Superior temporal gyrus (tissue), 1 donor: ENCODE data around the gene EHMT2.

Experiments used
- DNase-seq: peaks from one replicate; pipeline ENCODE4 v3.0.0-alpha.2; 2016; ENCODE audit errors: extremely low spot score

EHMT2 gene

DNA sequence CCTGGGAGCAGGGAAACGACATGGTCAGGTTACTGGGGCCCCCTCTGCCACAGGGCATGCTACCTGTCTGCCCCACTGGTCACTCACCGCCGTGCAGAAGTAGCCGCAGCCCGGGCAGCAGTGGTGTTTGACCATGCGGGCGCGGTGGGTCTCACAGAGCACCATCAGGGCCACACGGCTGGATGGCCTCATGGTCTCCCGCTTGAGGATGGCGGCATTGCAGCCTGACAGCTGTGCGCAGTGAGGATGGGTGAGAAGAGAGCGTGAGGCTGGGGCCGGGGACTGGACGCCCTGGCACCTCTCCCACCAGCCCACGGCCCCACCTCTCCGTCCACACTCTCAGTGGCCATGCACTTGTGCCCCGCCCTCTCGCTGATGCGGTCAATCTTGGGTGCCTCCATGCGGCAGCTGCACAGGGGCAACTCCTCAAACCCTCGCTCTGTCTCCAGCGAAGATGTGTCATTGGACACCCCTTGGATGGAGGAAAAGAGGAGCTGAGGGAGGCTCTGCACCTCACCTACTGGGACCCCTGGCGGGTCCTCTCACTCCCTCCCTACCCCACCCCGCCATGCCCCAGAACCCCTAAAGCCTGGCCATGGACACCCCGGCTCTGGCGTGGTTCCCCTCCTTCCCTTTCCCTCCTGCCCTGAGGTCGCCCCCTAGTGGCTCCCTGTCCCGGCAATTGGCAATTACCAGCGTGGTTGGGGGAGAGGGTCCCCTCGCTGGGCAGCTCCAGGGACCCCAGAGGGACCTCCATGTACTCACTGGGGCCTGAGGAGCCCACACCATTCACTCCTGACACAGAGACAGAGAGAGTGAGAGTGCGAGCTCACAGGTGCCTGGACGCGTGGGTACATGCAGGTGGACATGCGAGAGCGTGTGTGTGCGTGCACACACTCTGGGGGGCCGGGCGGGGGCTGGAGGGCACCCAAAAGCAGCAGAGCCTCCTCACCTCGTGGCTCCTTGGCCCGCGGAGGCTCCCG, 8.9 kb downstream of the EHMT2 start:
- no peak for DNase-seq

DNA sequence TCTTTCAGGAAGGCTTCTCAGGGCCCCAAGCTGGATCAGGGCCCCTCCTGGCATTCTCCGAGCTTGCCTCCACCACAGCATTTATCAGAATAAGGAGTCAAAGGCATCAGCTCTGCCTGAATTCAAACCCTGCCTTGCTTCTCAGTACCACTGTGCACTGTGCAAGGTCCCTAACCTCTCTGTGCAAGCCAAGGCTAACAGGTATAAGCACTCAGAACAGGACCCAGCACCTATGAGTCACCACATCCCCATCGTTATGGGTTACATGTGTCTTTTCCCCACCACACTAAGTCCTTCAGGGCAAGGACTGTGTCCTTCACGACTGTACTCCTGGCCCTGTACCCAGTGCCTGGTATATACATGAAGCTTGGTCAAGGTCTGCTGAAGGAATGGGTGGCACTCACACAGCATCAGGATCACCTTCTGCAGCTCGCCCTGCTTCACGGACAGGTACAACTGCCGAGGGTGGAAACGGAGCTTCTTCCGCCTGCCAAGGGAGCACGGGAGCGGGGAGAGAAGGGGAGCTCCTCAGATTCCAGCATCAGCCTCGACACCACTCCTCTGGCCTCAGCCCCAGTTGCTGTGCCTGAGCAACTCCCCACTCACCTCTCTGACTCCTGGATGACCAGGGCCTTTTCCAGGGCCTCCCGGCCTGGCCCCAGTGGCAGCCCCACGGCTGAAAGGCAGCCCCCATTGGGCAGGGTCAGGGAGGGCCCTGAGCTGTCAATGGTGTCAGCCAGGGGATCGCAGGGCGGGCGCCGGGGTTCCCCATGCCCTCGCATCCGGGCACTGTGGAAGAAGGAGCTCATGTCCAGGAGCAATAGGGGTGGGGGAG, 10.1 kb downstream of the EHMT2 start:
- no peak for DNase-seq

DNA sequence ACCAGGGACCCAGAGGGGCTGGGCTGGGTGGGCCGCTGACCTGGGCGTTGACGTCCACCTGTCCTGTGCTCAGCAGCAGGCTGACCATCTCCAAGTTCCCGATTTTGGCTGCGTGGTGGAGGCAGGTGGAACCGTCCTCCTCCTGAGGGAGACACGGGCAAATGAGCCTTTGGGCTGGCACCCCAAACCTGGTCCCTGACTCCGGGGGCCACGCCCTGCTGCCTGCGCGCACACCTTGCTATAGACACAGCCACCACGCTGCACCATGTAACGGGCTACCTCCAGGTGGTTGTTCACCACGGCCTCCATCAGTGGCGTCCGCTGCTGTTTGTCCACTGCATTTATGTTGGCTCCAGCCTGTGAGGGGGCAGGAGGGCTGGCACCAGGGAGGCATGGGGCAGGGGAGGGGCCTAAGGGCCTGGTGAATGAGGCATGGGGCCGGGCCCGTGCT, 10.9 kb downstream of the EHMT2 start:
- DNase-seq = no peak

DNA sequence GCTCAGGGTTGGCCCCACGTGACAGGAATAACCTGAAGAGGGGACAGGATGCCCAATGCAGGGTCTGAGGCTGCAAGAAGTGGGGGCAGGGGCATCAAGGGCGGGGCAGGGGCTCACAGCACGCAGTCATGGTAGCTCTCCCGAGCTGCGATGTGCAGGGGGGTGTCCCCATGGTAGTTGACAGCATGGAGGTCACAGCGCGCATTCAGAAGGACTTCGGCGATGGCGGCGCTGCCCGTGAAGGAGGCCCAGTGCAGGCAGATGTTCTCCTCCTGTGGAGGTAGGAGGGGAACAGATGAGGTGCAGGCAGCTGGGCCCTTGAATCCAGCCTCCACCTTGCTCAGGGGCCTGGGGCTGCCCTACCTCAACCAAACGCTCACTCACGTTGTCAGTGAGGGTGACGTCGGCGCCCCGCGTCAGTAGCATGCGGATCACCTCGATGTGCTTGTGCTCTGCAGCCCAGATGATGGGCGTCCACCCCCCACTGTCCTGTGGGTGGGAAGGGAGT, 12.9 kb downstream of the EHMT2 start:
- no peak for DNase-seq

DNA sequence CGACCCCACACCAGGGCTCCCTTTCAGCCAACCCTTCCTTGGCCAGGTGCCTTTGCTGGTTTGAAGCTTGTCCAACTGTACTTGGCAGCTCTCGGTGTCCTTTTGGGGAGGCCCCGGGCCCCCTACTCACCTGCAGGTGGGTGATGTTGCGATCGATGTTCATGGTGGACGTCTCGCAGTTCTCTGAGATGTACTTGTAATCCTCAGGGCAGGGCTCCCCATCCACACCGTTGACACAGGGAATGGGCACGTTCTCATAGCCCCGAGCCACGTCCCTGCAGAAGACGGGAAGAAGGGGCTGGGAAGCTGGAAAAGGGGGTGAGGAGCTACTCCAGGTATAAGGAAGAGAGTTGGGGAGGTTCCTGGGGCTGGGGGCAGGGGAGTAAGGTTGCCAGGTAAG, 13.8 kb downstream of the EHMT2 start:
- no peak for DNase-seq

DNA sequence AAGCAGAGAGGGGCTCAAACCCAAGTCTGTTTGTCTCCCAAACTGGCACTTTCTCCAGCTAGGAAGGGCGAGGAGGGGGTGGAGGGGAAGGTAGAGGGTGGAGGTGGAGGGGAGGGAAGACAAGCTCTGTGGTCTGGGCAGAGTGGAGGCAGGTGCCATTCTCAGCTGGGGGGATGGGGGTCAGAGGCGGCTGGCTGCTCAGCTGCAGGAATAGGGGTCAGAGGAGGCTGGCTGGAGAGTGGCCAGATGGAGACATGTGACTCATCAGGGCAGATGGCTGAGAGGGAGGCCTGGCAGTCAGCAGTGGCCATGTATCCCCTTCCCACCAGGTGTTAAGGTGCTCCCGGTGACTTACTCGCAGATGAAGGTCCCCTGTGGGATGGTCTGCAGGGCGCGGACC, 15.2 kb downstream of the EHMT2 start:
- no peak for DNase-seq

DNA sequence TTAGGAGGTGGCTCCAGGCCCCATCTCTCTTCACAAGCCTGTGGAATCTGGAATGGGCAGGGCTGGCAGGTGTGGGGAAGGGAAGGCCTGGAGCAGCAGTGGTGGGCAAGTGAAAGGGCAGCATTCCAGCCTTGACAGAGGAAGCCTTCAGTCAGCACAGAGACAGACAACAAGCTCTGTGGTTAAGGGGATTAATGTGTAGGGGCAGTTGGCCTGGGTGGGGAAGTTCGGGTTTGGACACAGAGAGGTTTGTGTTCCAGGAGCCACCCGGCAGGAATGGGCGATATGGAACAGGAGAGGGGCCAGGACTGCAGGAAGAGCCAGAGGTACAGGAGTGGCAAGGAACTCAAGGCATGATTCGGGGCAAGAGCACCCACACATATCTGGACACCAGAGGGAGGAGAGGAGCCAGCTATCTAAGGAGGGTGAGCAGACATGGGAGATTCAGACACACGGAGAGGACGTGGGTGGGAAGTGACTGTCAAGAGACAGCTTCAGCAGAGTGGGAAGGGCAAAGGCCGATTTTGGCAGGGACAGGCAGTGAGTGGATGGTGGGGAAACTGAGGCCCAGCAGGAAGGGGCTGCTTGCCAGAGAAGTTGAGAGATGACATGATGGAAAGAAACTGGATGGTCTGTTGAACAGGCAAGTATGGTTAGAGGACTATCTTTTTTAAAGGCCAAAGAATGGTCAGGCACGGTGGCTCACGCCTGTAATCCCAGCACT, 16.2 kb downstream of the EHMT2 start:
- no peak for DNase-seq

DNA sequence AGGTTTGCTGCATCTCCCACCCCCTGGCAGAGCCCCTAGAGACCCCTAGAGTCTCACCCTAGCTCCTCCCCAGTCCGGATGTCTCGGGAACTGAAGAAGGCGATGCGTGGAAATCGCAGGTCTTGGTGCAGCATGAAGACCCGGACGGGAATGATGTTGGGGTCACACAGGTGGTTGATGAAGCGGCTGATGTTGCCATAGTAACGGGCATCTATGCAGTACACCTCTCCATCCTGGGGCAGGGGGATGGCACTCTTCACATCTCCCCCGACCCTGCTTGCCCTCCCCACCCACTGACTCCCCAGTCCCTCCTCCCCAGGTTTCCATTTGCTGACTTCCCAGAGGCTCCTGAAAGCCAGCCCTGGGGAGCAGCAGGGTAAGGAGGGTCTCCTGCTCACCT, 16.9 kb downstream of the EHMT2 start:
- no peak for DNase-seq

DNA sequence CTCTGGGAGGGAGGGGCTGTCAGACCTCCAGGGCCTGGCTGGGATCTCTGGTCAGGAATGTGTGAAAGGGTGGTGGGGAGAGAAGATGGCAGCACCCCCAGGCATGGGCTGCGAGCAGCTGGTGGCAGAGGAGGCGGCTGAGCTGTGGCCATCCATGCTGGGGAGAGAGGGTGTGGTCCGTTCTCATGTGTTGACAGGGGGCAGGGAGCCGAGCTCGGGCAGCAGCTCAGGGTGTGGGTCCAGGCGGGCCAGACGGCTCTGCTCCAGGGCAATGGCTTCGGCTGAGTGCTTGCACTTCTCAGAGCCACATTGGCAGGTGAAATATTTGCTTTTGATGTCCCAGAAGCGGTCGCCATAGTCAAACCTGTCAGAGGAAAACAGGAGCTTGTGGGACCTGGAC, 17.6 kb downstream of the EHMT2 start:
- DNase-seq = no peak

DNA sequence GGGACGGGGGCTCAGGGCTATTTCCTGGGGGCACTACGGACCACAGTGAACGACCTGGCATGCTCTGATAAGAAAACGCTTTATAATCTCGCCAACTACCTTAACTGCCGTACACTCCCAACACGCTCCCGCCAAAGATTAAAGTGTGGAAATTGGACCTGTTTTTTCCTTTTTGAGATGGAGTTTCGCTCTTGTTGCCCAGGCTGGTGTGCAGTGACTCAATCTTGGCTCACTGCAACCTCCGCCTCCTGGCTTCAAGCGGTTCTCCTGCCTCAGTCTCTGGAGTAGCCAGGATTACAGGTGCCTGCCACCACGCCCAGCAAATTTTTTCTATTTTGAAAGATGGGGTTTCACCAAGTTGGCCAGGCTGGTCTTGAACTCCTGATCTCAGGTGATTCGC, 18.4 kb downstream of the EHMT2 start:
- DNase-seq = no peak

DNA sequence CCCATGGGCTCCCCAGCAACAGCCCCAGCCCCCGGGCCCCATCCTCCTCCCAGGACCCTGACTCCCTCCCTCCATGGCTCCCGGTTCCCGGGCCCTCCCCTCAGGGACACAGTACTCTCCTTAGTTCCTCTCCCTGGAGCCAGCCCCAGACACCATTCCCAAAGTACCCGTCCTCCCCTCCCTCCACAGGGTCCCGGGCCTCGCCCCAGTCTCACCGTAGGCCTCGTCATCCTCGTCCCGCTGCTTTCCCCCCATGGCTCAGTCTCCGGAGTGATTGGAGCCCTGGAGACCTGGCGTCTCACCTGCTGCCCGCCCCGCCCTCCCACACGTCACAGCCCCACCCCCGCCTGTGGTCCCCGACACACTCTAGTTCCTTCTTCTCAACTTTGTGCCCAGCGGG, 18.8 kb downstream of the EHMT2 start, which contains the start of gene SLC44A4:
SLC44A4 (minus strand) TSS at position 272 of the 400 bp plus-strand sequence; CDS start at position 255, 17 bp downstream.
- no peak for DNase-seq

DNA sequence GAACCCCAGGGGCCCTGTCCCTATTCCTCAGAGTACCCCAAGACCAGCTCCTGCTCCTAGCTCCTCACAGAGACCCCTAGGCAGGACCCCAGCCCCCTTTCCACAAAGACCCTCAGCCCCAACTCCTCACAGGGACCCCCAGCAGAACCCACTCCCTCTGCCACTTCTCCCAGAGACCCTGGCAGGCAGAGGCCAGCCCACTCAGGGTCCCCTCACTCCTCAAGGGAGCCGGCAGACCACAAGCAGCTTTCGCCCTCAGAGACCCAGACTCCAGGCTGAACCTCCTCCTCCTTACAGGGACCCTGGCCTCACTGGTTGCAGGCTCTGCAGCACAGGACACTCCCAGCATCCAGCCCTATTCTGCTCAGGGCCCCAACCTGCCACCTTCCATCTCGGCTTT, 19.3 kb downstream of the EHMT2 start:
- no peak for DNase-seq

DNA sequence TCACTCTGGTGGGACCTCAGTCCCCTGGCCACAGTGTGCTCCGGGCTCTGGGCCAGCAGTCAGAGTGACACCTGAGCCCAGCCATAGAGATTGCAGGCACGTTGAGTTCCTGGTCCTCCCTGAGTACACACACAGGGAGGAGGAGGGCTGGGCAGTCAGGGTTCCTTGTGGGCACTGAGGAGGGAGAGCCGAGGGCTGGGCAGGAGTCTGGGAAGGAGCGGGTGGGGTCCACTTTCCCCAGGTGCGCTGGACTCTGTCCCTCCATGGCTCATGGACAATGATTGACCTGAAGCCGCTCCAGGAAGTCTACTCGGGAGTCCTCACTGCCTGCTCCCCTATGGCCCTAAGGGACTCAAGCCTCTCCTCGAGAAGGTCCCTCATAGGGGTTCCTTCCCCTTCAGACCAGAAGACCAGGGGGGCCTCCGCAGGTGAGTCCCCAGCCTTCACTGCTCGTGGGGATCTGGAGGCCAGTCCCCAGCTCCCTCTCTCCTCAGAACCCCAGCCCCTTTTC, 19.8 kb downstream of the EHMT2 start:
- no peak for DNase-seq

DNA sequence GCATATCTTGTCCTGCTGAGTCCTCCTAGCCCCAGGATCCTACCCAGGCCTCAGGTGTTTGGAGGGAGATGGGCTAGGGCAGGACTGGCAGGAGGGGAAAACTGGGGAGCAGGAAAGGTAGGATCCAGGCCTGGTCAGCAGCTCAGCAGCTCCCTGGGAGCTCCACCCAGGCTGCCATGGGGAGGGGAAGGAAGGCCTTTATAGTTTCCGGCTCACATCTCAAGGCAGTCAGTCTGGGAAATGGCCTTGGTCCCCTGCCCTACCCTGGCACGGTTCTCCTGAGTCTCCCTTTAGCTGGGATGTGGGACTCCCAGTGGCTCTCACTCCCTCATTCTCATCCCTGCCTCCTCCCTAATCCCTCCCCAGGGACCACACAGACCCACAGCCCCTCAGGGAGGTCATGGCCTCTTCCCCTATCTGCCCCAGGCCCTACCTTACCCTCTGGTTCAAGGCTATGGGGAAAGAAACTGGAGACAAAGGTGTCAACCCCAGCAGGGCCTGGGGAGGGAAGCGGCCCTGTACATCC, 20.3 kb downstream of the EHMT2 start:
- no peak for DNase-seq

DNA sequence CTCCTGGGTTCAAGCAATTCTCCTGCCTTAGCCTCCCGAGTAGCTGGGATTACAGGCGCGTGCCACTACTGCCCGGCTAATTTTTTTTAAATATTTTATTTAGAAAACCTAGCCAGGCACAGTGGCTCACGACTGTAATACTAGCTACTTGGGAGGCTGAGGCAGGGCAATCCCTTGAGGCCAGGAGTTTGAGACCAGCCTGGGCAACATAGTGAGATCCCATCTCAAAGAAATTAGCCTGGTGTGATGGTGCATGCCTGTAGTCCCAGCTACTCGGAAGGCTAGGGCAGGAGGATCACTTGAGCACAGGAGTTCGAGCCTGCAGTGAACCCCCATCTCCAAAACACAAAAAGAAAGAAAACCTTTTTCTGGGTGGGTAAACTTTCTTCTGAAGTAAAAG, 21.1 kb downstream of the EHMT2 start:
- DNase-seq = no peak

DNA sequence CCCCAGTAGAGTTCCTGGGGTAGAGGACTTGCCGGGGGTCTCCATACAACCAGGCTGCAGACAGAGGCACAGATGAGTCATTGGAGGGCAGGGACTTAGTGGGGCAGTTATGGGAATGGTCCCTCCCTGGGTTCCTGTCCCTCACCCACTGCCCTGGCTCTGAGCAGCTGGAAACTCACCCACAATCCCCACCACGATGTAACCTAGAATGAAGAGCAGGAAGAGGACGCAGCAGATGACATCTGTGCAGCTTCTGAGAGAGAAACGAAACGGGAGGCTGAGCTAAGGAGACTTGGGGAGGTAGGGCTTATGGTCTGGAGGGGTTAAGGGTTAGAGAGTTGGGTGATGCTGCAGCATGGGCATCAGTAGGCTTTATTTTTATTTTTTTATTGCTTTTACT, 21.6 kb downstream of the EHMT2 start:
- no peak for DNase-seq

DNA sequence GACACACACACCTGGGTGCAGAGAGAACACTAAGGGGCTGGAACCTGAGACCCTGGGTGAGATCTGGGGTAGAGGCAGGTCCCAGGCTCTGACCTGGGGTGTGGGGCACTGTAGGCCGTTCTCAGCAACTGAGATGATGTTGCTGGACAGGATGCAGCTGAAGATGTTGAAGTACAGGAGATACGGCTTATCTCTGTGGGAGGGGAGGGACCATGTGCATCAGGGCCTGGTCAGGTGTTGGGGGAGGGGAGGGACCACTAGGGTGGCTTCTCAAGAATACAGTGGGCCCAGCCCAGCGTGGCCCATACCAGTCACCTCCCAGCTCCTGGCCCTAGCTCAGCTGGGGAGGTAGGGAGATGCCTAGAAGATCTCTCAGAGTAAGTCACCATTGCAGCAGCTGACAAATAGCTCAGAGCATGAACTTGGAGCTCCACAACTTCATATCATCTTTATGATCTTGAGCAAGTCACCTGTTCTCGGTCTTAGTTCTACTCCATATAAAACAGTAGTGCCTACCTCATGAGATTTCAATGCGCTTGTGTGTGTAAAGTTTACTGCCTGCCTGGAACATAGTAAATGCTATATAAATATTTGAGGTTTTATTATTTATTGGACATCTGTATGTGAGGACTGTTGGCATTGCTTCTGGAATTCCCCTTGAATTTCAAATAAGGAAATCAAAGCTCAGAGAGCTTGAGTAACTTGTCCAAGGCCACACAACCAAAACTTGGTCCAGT, 22.5 kb downstream of the EHMT2 start:
- DNase-seq = no peak

DNA sequence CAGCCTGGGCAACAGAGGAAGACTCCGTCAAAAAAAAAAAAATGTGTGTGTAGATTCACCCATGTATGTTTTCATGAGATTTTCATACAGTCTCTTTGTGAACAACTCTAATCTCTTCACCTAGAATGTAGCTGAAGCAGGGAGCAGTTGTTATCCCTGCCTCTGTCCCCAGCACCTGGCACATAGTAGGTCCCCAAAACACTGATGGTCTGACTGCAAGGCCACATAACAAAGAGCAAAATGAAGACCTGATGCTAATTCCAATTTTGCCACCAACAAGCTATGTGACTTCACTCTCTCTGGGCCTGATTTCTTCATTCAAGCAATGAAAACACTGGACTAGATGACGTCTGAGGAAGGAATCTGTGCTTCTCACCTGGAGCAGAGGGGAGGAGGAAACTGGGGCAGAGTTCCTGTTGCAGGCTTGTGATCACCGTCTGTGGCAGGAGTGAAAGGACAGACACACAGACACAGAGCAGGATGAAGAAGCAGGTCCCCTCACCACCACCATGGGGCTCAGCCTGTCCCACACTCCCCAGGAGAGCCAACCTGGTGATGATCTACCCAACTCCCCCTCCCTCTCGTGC, 23.3 kb downstream of the EHMT2 start:
- DNase-seq = no peak

DNA sequence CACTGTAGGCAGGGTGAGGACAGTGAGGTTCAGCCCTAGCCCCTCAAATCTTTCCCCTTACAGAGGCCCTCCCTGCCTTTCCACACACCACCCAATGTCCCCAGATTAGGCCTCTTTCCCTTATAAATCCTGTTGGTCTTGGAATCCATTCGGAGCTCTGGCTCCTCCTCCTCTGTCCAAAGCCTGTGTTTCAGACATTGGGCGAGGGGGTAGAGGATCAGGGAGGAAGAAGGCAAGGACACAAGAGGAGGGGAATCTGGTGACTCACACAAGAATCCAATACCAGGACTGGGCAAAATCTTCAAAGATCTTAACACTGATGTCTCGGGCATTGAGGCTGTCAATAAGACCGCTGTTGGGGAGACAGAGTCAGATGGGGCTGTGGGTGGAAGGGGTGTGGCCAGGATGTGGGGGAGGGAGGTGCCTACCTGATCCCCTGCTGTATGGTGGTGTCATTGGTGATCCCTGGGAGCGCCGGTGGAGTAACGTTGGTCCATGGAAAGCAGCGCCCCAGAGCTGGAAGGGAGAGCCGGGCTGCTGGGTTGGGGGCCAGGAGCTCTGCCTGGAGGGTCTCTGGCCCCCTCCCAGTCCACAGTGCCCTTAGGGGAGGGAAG, 26.3 kb downstream of the EHMT2 start:
- DNase-seq = no peak
